ENCODE results near the gene TMEM237. TPM values are rescaled to one million over a fixed set of nuclear protein-coding genes. Genes with fewer than 3 reads are reported as not detected.

TMEM237 gene
- total and polyA plus RNA-seq, 7 donors: 3.0 to 21.4 (median 17.5) TPM

DNA sequence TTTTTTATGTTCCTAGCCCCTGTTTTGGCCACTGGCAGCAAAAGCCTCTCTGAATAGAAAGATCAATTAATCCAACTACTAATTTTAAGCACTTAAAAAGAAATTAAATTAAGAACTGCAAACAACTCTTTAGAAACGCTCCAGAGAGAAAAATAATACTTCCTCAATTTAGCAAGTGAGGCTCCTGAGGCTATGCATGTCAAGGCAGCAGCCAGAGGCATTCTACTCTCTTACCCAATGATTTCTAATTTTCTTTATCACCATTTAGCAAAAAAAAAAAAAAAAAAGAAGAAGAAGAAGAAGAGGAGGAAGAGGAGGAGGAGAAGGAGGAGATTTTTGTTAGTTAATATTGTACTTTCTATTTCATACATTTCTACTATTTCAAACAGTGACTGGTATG is 68.5 kb downstream of the TMEM237 start:
- WGBS, 2 donors: 52 to 53% methylated on average over 1 of the region's 1 CpG

DNA sequence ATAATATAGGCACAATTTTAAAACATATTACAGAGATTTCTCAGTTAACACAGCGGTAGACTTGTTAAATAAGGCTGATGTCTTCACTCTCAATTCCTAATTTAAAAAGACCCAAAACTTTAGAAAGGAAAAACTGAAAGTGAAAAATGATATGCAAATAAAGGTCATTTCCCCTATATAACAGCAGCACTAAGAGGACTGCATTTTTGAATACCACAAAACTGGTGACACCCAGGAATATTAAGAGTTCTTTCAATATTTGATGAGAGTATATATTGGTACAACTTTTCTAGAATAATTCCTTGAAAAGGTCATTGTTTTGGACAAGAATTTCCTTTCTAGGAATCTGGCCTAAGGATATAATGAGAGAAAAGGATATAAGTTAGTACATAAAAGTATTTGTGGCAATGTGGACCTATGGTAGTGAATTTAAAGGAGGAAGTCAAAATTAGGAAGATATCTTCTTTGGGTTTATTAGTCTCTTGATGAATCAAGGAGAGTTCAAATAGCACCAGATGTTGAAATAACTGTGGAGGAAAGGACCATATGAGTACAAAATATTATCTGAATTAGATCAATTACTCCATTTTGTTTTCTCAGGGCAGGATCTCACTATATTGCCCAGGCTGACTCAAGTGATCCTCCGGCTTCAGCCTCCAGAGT is 70.3 kb downstream of the TMEM237 start:
- H3K4me3 ChIP-seq: no peak overlapping the region
- TF ChIP-seq POLR2A (IDR thresholded peaks at IDR 0.05): no peak
- TF ChIP-seq EP300 (IDR thresholded peaks at IDR 0.05): no peak
- TF ChIP-seq, protein P1, sequence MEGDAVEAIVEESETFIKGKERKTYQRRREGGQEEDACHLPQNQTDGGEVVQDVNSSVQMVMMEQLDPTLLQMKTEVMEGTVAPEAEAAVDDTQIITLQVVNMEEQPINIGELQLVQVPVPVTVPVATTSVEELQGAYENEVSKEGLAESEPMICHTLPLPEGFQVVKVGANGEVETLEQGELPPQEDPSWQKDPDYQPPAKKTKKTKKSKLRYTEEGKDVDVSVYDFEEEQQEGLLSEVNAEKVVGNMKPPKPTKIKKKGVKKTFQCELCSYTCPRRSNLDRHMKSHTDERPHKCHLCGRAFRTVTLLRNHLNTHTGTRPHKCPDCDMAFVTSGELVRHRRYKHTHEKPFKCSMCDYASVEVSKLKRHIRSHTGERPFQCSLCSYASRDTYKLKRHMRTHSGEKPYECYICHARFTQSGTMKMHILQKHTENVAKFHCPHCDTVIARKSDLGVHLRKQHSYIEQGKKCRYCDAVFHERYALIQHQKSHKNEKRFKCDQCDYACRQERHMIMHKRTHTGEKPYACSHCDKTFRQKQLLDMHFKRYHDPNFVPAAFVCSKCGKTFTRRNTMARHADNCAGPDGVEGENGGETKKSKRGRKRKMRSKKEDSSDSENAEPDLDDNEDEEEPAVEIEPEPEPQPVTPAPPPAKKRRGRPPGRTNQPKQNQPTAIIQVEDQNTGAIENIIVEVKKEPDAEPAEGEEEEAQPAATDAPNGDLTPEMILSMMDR (IDR thresholded peaks at IDR 0.05): no peak
- TF ChIP-seq POLR2AphosphoS5 (IDR thresholded peaks at IDR 0.05): no peak
- WGBS, 2 donors: 85 to 93% methylated on average over 2 of the region's 2 CpGs
- no peak overlapping the region for H3K27ac ChIP-seq
- intact Hi-C loops (cut with DNase I): no loop called here
- DNase-seq: no peak
- no peaks in the 10 kb centered on the region for H3K4me1 ChIP-seq
- H3K27me3 ChIP-seq: no peaks in the 10 kb centered on the region
- H3K9me3 ChIP-seq: no peaks in the 10 kb centered on the region
- H3K36me3 ChIP-seq: no peaks in the 10 kb centered on the region

More for the DNA sequence above, 68.5 kb downstream of the TMEM237 start:
- H3K4me3 ChIP-seq: no peak overlapping the region
- DNase-seq: no peak
- no peaks in the 10 kb centered on the region for H3K4me1 ChIP-seq
- intact Hi-C loops (cut with DNase I): no loop called here
- no peaks in the 10 kb centered on the region for H3K9me3 ChIP-seq
- no peaks in the 10 kb centered on the region for H3K36me3 ChIP-seq
- no peaks in the 10 kb centered on the region for H3K27me3 ChIP-seq
- no peak overlapping the region for H3K27ac ChIP-seq
- TF ChIP-seq EP300 (IDR thresholded peaks at IDR 0.05): no peak
- no peak for TF ChIP-seq POLR2A (IDR thresholded peaks at IDR 0.05)
- TF ChIP-seq, protein P1 (IDR thresholded peaks at IDR 0.05): no peak
- no peak for TF ChIP-seq POLR2AphosphoS5 (IDR thresholded peaks at IDR 0.05)

Small RNA genes lying within 50 kb of the gene (small RNA-seq; reads per million reads assigned to genes)
- 0 reads per million in 3 donors for gene RNU6-651P

Other genes starting within 250 kb of the TMEM237 start
- gene TRAK2, start 192.0 kb downstream of the TMEM237 start, total RNA-seq: 10 to 100 TPM; 46.8 to 68.1 (median 49.1) TPM
- 10 to 100 TPM; 17.0 to 76.5 (median 45.0) TPM for gene TRAK2, start 192.0 kb downstream of the TMEM237 start, polyA plus RNA-seq
- 10 to 100 TPM; 14.7 to 32.3 (median 17.1) TPM for gene STRADB, start 191.8 kb downstream of the TMEM237 start, total RNA-seq
- gene STRADB, start 191.8 kb downstream of the TMEM237 start, polyA plus RNA-seq: 100 to 1,000 TPM in 1 of 3 donors, 10 to 100 TPM in 2; 23.0 to 142 (median 70.9) TPM
- under 1 TPM in 1 of 4 donors, not detected in 3; 0.36 TPM for gene MPP4, start 55.1 kb upstream of the TMEM237 start, total RNA-seq
- under 1 TPM in 1 of 3 donors, not detected in 2; 0.06 TPM for gene MPP4, start 55.1 kb upstream of the TMEM237 start, polyA plus RNA-seq
- 10 to 100 TPM; 17.4 to 20.9 (median 19.0) TPM for gene ALS2, start 137.4 kb upstream of the TMEM237 start, total RNA-seq
- 1 to 10 TPM; 3.0 to 5.7 (median 5.4) TPM for gene ALS2, start 137.4 kb upstream of the TMEM237 start, polyA plus RNA-seq
- gene CDK15, start 163.0 kb upstream of the TMEM237 start, total RNA-seq: under 1 TPM; 0.28 to 0.81 (median 0.60) TPM
- gene CDK15, start 163.0 kb upstream of the TMEM237 start, polyA plus RNA-seq: under 1 TPM in 2 of 3 donors, not detected in 1; 0.12 to 0.60 TPM

All from sigmoid colon (tissue), 7 donors.